Measurements from ENCODE around the gene CHD9.

GRCh38 chr16:53172517-53172916 lies 117.7 kb downstream of the CHD9 start:
- TF ChIP-seq CTCF (IDR thresholded peaks at IDR 0.05) (no peak), POLR2A (IDR thresholded peaks at IDR 0.05; ENCODE audit: low read depth) (no peak), EP300 (IDR thresholded peaks at IDR 0.05) (no peak), POLR2AphosphoS5 (IDR thresholded peaks at IDR 0.05) (no peak)
